Measurements from ENCODE around the gene RSKR.

- peak; percentile 33 for TF ChIP-seq POLR2A (IDR thresholded peaks at IDR 0.05; ENCODE audit: low read depth)
- TF ChIP-seq CTCF (IDR thresholded peaks at IDR 0.05) = no peak
- TF ChIP-seq POLR2AphosphoS5 (IDR thresholded peaks at IDR 0.05) = peak; percentile 97
Observed at GRCh38 chr17:28576758-28577465, 37.1 kb downstream of the RSKR start, which contains the start of gene ALDOC.

Data from esophagus muscularis mucosa (tissue), 3 donors.